KG1 (cell line): ENCODE results near the gene SNUPN.

Experiments
- DNase-seq: peaks from one replicate; lab custom pipeline; 2025; lab: John Stamatoyannopoulos, UW

Gene SNUPN

DNA sequence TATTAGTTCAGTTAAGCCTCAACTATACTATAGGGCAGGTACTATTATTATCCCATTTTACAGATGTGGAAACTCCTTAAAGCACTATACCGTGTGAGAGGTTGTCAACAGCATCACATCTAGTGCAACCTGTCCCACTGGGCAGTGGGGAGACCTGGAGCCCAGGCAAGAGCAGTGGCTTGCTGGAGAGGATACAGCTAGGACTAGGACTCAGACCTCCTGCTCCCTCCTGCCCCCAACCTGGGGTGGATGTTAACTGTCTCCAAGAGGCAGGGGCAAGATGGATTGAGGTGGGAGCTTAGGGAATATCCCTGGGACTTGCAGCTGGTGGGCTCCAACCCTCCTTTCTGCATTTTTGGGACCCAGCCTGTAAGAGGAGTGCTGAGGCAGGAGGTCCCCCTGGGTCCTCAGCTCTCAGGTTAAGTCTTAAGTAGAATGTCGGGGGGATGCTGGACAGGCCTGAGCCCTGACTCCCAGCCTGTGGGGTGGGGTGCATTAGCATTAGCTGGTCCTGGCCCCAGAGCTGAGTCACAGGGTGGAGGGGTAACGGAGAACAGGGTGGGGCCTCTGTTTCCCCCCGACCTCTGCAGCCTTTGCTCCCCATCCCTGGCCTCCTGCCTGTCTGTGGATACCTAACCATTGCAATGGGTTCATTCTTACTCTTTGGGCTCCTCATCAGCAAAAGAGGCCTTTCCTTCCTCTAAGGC is 28.8 kb upstream of the SNUPN start:
- DNase-seq, result no peak

DNA sequence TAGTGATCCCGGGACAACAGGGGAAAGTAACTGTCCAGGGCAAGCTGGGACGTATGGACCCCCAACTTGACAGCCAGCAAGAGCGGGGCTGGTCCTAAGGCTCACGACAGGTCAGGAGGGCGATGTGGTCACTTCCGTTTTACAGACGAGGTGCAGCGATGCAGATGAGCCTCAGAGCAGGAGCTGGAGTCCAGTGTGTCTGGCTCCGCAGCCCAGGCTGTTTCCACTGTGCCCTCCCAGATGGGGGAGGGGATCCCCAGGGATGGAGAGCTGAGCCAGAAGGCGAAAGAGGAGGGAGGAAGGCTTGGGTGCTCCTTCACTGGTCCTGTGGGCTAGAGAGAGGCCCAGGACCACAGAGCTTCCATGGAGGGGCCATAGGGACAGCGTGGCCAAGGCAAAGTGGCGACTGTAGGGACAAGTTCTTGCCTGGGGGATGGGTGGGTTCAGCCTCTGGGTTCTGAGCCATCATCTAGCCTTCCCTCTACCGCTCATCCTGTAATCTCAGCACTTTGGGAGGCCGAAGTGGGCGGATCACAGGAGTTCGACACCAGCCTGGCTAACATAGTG is 27.9 kb upstream of the SNUPN start:
- DNase-seq, result no peak

DNA sequence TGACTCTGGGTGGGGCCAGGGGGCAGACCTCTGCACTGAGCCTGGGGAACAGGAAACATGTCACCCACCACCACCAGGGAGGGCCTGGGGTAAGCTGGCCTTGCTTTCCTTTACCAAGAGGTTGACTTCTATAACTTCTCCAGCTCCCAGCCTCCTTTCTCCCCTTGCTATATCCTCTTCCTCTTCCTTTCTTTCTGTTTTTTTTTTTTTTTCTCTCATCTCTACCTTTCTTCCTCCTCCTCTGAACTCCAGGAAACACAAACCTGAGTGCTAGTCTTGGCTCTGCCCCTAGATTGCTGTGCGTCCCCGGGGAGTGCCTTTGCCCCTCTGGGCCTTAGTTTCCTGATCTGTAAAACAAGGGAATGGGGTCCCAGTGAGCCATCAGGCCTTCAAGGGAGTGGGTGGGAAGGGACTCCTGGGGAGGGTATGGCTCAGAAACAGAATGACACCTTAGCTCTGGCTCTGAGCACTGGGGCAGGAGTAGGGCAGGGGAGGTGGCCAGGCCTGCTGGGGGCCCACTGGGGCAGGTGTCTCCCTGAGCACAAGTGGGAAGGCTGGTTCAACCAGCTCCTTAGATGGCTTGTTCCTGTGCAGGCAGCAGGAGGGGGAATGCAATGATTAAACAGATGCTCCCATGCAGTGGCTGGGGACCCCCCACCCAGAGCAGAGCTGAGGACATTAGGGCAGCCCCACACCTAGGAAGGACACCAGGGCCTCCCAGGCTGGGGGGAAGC is 26.5 kb upstream of the SNUPN start:
- DNase-seq, result no peak

DNA sequence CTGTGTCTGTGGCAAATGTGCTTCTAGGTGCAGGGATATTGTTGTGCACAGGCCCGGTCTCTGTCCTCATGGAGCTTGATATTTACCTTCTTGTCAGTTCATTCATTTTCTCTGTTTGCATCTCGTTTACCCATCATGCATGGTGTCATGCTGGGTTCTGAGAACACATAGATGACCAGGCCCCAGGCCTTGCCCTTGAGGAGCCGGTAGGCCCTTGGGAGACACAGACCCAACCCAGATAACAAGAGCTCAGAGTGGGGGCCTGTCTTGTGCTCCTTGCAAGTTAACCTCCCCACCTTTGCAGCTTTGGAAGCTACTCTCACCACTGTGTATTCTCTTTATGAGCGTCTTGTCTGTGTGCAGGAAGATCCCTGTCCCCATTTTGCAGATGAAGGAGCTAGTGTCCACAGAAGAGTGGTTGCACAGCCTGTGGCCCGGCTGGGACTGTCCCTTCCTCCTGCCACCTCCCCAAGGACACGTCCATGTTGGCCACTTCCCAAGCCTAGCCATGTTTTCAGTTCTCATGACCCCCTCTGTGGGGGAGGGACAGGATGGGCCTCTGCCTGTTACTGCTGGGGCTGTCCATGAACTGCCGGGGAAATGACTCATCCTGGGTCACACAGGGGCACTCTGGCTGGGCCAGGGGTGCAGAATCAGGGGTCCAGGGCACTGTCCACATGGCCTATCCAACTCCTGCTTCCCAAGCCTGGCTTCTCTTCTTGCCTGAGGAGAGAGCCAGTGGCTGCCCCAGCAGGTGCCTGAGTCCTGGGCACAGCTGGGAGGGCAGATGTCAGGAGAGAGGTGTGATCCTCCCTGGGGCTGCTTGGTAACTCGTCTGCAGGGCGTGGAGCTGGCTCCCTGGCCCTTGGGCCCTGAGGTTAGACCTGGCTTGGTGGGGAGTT is 25.6 kb upstream of the SNUPN start:
- no peak for DNase-seq

DNA sequence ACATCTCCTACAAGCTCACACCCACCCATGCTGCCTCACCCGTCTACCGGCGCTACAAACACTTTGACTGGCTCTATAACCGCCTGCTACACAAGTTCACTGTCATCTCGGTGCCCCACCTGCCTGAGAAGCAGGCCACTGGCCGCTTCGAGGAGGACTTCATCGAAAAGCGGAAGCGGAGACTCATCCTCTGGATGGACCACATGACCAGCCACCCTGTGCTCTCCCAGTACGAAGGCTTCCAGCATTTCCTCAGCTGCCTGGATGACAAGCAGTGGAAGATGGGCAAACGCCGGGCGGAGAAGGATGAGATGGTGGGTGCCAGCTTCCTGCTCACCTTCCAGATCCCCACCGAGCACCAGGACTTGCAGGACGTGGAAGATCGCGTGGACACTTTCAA is 24.3 kb upstream of the SNUPN start:
- no peak for DNase-seq

DNA sequence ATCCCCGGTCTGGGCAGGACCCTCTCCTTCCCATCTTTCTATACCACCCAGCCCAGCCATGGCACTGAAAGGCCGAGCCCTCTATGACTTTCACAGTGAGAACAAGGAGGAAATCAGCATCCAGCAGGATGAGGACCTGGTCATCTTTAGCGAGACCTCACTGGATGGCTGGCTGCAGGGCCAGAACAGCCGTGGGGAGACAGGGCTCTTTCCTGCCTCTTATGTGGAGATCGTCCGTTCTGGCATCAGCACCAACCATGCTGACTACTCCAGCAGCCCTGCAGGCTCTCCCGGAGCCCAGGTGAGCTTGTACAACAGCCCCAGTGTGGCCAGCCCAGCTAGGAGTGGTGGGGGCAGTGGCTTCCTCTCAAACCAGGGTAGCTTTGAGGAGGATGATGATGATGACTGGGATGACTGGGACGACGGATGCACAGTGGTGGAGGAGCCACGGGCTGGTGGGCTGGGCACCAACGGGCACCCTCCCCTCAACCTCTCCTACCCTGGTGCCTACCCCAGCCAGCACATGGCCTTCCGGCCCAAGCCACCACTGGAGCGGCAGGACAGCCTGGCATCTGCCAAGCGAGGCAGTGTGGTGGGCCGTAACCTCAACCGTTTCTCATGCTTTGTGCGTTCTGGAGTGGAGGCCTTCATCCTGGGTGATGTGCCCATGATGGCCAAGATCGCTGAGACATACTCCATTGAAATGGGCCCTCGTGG is 23.7 kb upstream of the SNUPN start:
- DNase-seq, result no peak

DNA sequence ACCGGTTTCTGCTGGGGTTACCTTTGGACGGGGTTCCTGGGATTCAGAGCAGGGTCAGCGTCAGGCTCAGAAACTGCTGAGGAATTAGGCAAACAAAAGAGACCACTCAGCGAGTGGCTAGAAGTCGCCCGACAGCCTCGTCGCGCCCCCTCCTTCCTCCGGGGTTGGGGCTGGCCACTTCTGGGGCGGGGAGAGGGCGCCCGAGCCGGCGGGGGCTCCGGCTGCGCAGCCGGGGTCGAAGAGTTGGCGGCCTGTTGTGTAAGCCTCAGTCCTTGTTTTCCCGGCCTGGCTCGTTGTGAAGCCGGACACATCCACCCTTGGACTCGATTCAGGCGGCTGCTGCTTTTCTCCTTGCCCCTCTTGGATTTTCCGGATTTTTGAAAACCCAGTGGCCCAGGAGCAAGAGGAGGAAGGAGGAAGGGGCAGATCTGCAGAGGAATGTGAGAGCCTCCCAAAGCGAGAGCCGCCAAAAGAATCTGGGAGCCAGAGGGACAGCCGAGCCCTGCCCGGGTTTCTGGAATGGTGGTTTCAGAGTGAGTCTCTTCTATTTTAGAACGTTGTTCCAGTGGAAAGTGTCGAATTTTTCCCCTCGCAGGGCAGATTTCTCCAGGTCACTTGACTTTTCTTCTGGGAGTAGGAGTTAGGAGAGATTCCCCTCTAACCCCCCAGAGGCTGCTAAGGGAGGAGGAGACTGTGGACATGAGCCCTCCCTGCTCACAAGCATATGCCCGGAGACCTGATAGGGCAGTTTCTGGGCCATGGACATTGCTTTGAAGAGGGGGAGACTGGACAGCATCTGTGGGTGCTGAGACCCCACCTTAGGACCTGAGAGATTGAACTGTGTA is 22.9 kb upstream of the SNUPN start:
- DNase-seq, result no peak

DNA sequence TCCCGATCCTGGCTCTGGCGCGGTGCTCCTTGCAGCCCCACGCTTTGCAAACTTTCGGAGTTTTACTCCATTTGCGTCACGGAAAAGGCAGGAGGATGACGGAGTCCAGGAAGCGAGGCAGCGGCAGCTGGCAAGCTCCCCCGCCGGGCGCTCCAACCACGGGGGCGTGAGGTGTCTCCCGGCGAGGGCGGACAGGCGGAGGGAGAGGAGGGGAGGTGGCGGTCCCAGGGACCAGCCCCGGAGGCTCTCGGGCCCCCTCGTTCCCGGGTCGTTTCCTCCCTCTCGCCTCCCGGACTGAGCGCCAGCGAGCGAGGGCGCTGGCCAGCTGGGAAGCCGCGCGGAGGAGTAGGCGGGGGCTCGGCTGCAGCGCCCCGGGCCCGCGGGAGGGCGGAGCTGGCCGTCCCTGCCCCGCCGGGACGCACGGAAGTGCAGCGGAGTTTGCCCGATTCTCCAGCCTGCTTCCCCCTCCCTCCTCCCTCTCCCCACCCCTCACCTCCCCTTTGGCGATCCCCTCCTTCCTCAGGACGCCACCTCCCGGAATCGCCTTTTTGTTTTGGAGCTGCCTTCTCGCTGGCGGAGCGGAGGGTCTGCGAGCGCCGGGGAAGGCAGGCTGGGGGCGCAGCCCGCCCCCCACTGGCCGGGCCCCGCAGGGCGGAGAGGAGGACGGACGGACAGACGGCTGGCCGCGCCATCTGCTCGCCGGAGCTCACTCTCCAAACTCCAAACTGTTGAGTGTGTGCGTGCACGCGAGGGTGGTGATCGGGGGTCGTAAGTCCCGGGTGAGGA is 22.0 kb upstream of the SNUPN start, which contains the start of gene SNX33:
TSS of gene SNX33 (plus strand) at position 543 of the 786 bp plus-strand sequence. CDS start 1,191 bp downstream, outside the sequence.
- no peak for DNase-seq

DNA sequence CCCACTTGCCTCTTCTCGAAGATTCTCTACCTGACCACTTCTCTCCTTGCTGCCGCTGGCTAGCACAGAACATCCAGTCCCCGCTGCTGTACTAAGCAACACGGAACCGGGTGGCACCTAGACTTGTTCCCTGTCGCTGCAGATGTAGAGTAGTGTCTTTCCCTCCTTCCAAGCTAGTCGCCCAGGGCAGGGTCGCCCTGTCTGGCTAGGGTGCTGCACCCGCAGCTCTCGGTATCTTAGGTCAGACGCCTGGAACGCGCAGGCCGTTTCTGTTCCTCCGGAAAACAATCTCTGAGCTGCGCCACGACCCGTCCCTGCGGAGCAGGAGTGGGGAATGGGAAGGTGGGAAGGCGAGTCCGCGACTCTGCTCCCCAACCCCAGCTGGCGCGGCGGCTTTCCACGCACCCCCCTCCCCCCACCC is 21.4 kb upstream of the SNUPN start:
- DNase-seq, result no peak

DNA sequence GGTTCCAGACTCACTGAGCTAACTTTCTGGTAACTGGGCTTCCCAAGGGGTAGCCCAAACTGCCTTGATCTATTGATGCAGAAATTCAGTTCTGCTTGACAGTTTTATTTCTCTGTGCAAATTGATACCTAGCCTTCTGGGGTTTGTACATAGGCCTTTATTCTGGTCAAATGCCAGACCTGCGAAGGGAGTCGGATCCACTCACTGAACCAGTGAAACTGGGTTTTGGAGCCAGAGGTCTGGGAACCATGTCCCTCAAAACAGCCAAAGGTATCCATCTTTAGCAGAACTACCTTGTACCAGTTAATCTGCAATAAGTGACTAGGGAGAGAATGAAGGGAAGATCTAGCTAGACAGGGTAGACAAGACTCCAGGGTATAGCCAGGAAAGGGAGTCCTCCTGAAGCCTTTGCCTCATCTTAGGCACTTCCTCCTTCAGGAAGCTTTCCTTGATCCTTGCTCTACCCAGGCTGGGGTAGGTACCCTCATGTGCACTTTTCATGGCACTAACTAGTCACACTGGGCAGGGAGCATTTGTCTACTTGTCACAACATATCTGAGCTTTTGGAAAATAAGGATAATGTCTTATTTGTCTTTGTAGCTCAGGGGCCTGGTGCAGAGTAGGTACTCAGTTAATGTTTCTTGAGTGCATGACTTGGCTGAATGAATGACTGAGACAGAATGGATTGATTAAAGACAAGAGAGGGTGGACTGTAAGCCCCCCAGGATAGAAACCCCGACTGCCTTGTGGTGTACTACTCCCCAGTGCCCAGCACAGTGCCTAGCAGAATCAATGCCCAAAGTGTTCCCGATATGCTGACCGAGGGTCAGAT is 20.8 kb upstream of the SNUPN start:
- no peak for DNase-seq

DNA sequence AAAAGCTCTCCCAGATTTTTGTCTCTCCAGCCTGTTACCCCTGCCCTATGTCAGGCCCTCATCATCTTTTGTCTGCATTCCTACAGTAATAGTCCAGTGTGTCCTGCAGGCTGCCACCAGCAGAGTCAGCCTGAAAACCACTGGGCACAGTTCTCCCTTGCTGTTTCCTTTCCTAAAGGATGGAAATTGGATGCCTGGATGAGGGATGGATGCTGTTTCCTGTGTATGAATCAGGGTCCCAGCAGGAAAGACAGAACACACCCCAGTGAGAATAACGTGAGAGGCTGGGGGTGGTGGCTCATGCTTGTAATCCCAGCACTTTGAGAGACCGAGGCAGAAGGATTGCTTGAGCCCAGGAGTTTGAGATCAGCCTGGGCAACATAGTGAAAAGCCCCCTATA is 18.9 kb upstream of the SNUPN start:
- no peak for DNase-seq

DNA sequence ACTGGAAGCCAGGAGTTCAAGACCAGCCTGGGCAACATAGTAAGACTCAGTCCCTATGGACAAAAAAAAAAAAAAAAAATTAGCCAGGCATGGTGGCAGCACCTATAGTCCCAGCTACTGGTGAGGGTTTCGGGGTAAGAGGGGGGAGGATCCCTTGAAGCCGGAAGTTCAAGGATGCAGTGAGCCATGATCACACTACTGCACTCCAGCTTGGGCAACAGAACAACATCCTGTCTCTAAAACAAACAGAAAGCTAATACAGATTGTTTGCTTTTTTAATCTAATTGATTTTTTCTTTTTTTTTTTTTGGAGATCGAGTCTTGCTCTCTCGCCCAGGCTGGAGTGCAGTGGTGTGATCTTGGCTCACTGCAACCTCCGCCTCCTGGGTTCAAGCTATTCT is 16.1 kb upstream of the SNUPN start:
- no peak for DNase-seq

DNA sequence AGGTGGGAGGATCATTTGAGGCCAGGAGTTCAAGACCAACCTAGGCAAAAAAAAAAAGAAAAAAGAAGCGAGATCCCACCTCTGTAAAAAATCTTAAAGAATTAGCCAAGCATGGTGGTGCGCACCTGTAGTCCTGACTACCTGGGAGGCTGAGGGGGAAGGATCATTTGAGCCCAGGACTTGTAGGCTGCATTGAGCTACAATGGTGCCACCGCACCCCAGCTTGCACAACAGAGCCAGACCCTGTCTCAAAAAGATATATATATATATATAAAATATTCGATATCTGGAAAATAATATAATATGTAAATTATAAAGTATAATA is 15.6 kb upstream of the SNUPN start:
- no peak for DNase-seq

DNA sequence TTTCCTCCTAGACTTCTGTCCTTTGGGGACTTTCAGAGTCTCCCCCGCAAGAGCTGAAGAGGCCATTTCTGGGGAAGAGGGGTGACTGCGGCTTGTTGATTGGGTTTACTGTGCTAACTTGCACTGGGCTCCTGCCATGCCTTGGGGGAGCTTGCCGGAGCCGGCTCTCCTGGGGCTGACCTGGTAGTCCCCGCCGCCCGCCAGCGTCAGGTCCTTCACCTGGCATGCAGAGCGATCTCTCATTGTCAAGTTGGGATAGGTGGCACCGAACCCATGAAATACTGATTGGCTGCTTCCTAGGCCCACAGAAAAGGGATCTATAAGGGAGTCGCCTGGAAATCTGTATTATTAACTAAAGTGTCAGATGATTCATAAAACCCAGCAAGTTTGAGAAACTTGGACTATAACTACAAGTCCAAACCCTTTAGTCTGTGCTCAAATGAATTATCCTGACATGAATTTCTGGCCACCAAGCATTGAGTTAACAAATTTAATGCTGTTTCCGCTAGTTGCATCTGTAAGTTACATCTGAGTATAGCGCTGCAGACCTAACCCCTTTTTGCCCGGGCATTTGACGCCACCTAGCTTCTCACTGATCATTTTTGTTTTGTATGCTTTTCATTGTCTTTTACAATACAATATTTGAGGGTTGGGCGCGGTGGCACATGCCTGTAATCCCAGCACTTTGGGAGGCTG is 15.1 kb upstream of the SNUPN start:
- peak; percentile 76 for DNase-seq

DNA sequence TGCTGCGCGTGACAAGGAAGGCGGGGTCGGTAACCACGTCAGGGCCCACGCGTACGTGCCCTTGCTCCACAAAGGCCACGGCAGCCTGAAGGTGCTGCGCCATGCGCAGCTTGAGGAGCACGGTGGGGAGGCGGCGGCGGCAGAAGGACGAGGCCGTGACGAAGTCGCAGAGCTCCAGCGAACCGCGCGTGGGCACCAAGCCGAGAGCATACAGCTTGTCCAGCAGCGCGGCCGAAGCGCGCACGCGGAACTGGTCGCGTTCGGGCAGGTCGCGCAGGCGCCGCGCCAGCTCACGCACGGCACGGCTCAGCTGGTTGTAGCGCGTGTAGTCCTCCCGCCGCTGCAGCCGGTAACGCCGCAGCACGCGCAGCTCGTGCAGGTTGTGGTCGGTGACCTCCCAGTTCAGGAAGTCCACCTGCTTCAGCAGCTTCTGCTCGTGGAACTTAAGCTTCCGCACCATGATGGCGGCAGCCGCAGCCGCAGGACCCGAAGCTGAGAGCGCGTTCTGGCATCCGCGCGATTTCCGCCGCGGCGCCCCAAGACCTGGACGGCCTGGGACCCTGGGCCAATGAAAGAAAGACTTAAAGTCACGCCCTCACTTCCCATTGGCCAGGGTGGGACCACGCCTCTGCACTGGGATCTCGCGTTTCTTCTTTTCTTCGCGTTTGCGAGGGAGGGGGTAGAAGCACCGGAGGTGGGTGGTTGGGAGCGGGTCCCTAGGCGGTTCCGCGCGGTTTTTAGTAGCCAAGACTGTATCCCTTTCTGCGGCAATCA is 14.4 kb upstream of the SNUPN start, which contains the start of gene IMP3:
TSS of gene IMP3 (minus strand) at position 516 of the 774 bp plus-strand sequence. CDS start at position 460, 56 bp downstream.
- peak; percentile 92 for DNase-seq

DNA sequence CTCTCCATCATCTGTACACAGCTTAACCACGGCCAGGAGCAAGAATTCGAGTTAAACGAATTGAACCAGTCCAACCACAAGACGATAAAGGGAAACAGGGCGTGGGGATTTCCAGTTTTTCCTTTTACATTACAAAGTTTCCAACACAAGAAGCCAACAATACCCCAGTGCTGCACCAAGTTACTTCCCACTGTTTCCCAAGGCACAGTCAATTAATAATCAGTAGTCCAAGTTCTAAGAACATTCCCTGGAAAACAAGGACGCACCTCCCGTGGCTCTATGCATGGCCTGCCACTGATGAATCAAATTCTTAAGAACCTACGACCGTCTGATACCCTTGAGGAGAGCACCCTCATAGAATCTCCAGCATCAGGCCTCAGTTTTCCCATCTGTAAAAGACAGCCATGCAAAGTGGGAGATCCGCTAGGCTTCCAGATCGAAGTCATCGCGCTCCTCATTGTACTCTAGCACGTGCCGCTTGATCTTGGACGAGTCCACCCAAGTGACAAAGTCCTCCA is 13.7 kb upstream of the SNUPN start:
- no peak for DNase-seq
